Hepatocyte (in vitro differentiated cells): Measurements from ENCODE around the gene RHEBL1. TPM values are rescaled to one million over a fixed set of nuclear protein-coding genes. Genes with fewer than 3 reads are reported as not detected.

Experiments
- DNase-seq: peaks from one replicate; pipeline ENCODE4 v3.0.0-alpha.2; 2016; ENCODE audit warnings: low spot score
- H2AFZ ChIP-seq: fragments of 200-600 bp; sonication (generic); 2 replicates; pipeline ENCODE4 v1.6.0; 2016; ENCODE audit warnings: antibody characterized with exemption, mild to moderate bottlenecking
- H3K27ac ChIP-seq: fragments of 200-600 bp; sonication (generic); 2 replicates; pipeline ENCODE4 v1.5.1; 2016; ENCODE audit warnings: mild to moderate bottlenecking
- H3K27me3 ChIP-seq: fragments of 200-600 bp; sonication (generic); 2 replicates; pipeline ENCODE4 v1.6.1; 2016
- H3K36me3 ChIP-seq: fragments of 200-600 bp; sonication (generic); replicated peaks from 2 replicates; pipeline ENCODE4 v1.5.1; 2016; ENCODE audit warnings: low read depth; ENCODE audit not compliant: insufficient read depth
- H3K4me1 ChIP-seq: fragments of 200-600 bp; sonication (generic); 2 replicates; pipeline ENCODE4 v1.5.1; 2016; ENCODE audit warnings: mild to moderate bottlenecking, moderate library complexity; ENCODE audit not compliant: insufficient read depth
- H3K4me2 ChIP-seq: fragments of 200-600 bp; sonication (generic); 2 replicates; pipeline ENCODE4 v1.6.0; 2016
- H3K4me3 ChIP-seq: fragments of 200-600 bp; sonication (generic); 2 replicates; pipeline ENCODE4 v1.5.1; 2016; ENCODE audit warnings: mild to moderate bottlenecking
- H3K79me2 ChIP-seq: fragments of 200-600 bp; sonication (generic); 2 replicates; pipeline ENCODE4 v1.6.0; 2017; ENCODE audit warnings: mild to moderate bottlenecking
- H3K9me2 ChIP-seq: fragments of 200-600 bp; sonication (generic); replicated peaks from 2 replicates; pipeline ENCODE4 v1.6.0; 2017; ENCODE audit warnings: mild to moderate bottlenecking; ENCODE audit not compliant: insufficient read depth
- H3K9me3 ChIP-seq: fragments of 200-600 bp; sonication (generic); 2 replicates; pipeline ENCODE4 v1.5.1; 2016; ENCODE audit warnings: low read depth, mild to moderate bottlenecking
- H4K20me1 ChIP-seq: fragments of 200-600 bp; sonication (generic); 2 replicates; pipeline ENCODE4 v1.6.0; 2016; ENCODE audit warnings: mild to moderate bottlenecking; ENCODE audit not compliant: insufficient read depth, poor library complexity, severe bottlenecking
- EZH2 ChIP-seq: fragments of 200-600 bp; sonication (generic); IDR thresholded peaks from 2 replicates; pipeline ENCODE4 v1.6.1; 2016; ENCODE audit warnings: antibody characterized with exemption, mild to moderate bottlenecking, borderline replicate concordance
- EZH2phosphoT487 ChIP-seq: fragments of 200-600 bp; sonication (generic); IDR thresholded peaks from one replicate; pipeline ENCODE4 v1.6.1; 2018; ENCODE audit warnings: antibody characterized with exemption, mild to moderate bottlenecking, low read depth, moderate library complexity; ENCODE audit not compliant: unreplicated experiment, severe bottlenecking
- WGBS: methylation state at CpG from one replicate; pipeline ENCODE4 v1.1.6; 2016; ENCODE audit warnings: low lambda C conversion rate; ENCODE audit errors: missing lambda C conversion rate; 5-methylcytosine and 5-hydroxymethylcytosine counted together
- polyA plus RNA-seq: library from polyadenylated mRNA; unstranded; fragments of >200 nt; fragmentation: Nextera tagmentation; extraction: Ambion mirVana; gene quantifications from 2 replicates; pipeline ENCODE4 v1.2.1, GENCODE V29; 2016
- total RNA-seq: library from RNA; depleted of rRNA; stranded (reverse); fragments of >200 nt; gene quantifications from 2 replicates; pipeline ENCODE4 v1.2.3, GENCODE V29; 2014
- TF ChIP-seq, protein P1 (sequence below): fragments of 200-600 bp; sonication (generic); IDR thresholded peaks from 2 replicates; pipeline ENCODE4 v1.5.1; 2016; ENCODE audit warnings: antibody characterized with exemption, mild to moderate bottlenecking; ENCODE audit not compliant: poor library complexity

The RHEBL1 gene
- total and polyA plus RNA-seq, 2 experiments from 2014 or later = 0.30 TPM; not detected in 1

DNA sequence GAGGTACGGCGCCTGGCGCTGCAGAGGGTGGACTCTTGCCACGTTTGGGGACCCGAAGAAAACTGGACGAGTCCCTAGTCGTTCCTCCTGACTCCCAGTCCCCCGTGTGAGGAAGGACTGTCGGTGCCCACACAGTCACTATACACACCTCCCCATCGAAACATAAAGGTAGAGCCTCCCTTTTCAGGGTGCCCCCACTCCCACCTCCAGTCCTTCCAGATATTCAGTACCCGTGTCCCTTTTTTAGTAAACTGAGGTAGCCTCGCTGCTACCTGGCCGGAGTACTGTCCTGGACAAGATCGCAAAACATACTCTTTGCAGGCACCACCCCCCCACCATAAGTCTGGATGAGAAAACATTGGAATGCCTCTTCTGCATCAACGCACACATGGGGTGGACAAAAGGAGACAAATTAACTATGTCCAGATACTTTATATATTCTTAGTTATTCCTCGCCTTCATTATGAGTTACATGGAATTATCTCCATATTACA, 8.6 kb downstream of the RHEBL1 start:
- Histone ChIP-seq H3K79me2 (peaks cover 46% of the 10 kb centered on the region), H3K4me3 (peak overlapping the region; percentile 100), H3K27ac (peak overlapping the region; percentile 99), H3K36me3 (no peaks in the 10 kb centered on the region), H3K4me2 (peak overlapping the region; percentile 99), H3K9me2 (no peaks in the 10 kb centered on the region), H3K27me3 (no peaks in the 10 kb centered on the region), H4K20me1 (peaks cover 35% of the 10 kb centered on the region), H3K4me1 (peaks cover 29% of the 10 kb centered on the region), H2AFZ (peak overlapping the region; percentile 98), H3K9me3 (no peaks in the 10 kb centered on the region)
- 16% methylated on average over 16 of the region's 16 CpGs for WGBS
- TF ChIP-seq EZH2phosphoT487 = no peak
- TF ChIP-seq EZH2 = no peak
- TF ChIP-seq, protein P1, sequence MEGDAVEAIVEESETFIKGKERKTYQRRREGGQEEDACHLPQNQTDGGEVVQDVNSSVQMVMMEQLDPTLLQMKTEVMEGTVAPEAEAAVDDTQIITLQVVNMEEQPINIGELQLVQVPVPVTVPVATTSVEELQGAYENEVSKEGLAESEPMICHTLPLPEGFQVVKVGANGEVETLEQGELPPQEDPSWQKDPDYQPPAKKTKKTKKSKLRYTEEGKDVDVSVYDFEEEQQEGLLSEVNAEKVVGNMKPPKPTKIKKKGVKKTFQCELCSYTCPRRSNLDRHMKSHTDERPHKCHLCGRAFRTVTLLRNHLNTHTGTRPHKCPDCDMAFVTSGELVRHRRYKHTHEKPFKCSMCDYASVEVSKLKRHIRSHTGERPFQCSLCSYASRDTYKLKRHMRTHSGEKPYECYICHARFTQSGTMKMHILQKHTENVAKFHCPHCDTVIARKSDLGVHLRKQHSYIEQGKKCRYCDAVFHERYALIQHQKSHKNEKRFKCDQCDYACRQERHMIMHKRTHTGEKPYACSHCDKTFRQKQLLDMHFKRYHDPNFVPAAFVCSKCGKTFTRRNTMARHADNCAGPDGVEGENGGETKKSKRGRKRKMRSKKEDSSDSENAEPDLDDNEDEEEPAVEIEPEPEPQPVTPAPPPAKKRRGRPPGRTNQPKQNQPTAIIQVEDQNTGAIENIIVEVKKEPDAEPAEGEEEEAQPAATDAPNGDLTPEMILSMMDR = no peak
- peak; percentile 4 for DNase-seq

DNA sequence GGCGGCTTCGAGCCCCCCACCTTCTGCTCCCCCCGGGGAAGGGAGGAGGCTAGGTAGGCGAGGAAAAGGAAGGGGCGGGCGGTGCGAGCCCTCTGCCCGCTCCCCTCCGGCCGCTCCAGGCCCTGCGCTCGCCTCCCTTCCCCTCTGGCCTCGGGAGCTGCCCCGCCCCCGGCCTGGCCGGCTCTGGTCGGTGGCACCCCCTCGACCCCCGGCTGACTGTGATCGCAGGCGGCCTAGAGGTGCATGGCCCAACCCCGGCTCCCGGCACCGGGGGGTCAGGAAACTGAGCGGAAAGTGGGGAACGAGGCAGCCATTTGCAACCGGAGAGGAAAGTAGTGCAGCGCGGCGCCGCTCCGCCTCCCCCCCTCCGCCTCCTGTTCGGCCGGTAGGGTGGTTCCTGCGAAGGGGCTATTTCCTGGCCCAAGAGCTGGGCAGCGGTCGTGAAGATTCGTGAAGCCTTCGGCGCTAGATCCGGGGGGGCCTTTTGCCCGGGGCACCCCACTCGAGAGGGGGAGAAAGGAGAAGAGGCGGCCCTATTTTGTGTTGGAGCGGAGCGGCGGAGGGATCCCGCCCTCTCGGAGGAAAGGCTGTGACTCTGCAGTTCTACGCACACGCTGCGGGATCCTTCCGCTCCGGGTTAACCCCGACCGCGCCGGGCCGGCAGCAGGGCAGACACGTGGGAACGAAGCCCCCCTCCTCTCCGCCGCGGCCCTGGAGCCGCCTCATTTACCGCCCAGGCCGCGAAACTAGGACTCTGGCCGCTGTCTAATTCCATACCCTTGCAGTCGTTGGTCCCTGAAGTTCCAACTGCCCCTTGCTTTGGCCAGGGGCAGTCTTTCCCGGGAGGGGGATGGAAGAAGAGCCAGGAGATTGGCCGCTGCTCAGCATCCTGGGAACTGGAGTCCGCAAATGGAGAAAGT, 9.3 kb downstream of the RHEBL1 start, which contains the start of gene KMT2D:
Gene KMT2D, minus strand, starts transcription at position 558 of the 920 bp plus-strand sequence. CDS start 5,470 bp downstream, outside the sequence.
- H3K9me2 ChIP-seq = no peaks in the 10 kb centered on the region

DNA sequence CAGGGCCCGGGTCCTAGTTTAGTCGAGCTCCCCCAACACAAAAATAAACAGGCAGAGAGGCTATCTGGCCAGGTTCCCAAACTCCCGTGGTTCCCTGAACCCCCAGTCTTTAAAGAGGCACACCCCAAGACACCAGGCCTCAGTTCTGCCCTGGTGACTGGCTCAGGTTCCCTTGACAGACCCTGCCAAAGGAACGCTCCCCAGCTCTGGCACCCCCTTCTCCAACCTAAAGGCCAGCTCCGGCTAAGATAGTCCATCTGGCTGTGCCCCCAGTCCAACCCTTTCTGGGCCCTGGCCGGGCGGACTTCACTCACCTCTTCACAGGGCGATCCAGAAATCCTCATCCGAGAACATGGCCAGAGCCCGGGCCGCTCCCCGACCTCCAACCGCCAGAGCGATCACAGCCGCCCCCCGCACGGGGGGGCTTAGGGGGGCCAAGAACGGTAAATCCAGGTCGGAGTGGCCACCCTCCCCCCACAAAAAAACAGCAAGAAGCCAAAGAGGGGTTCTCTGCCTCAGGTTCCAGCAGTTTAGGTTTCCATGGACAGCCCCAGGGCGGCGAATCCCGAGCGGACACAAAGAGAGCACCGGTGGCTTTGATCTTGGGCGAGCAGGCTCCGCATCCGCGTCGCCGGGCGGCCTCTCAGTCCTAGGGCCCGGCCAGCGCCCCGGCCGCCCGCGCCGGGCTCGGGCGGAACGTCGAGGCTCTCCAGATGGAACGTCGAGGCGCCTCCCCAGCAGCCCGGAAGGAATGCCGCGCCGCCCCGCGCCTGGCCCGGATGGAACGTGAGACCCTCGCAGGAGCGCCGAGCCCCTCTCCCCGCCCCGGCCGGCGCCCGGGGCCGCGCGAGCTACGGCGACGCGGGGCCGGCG, 10.2 kb downstream of the RHEBL1 start:
- DNase-seq = peak; percentile 69
- Histone ChIP-seq H3K4me2 (peak overlapping the region; percentile 99), H3K4me1 (peaks cover 34% of the 10 kb centered on the region), H3K4me3 (peak overlapping the region; percentile 100), H3K27me3 (no peaks in the 10 kb centered on the region), H3K9me2 (no peaks in the 10 kb centered on the region), H2AFZ (peak overlapping the region; percentile 36), H3K79me2 (peaks cover 63% of the 10 kb centered on the region), H3K27ac (peak overlapping the region; percentile 99), H4K20me1 (peaks cover 51% of the 10 kb centered on the region), H3K9me3 (no peaks in the 10 kb centered on the region), H3K36me3 (no peaks in the 10 kb centered on the region)
- under 1% methylated on average over 48 of the region's 70 CpGs for WGBS
- TF ChIP-seq EZH2phosphoT487 (no peak), EZH2 (no peak)
- TF ChIP-seq, protein P1 = no peak

More for the DNA sequence above, 9.3 kb downstream of the RHEBL1 start, which contains the start of gene KMT2D:
- Histone ChIP-seq H3K4me3 (peak within 1 kb of the TSS; percentile 100), H3K27me3 (no peaks in the 10 kb centered on the region), H3K79me2 (peaks cover 53% of the 10 kb centered on the region), H3K36me3 (no peaks in the 10 kb centered on the region), H2AFZ (peak within 1 kb of the TSS; percentile 98), H4K20me1 (peaks cover 42% of the 10 kb centered on the region), H3K4me2 (peak within 1 kb of the TSS; percentile 99), H3K27ac (peak within 1 kb of the TSS; percentile 99), H3K9me3 (no peaks in the 10 kb centered on the region), H3K4me1 (peaks cover 34% of the 10 kb centered on the region)
- TF ChIP-seq EZH2phosphoT487 (no peak), EZH2 (no peak)
- TF ChIP-seq, protein P1 = peak; percentile 21
- under 1% methylated on average over 32 of the region's 74 CpGs for WGBS
- DNase-seq = peak; percentile 95
